ENCODE results near the gene SNUPN.
A peak's percentile ranks its signal among the peaks of the same experiment; 100 is the strongest.
"Not testable (repeated sequence)": the region's sequence is repeated elsewhere in the genome, so short reads cannot be mapped to it uniquely, and the experiment has no call there.

The SNUPN gene

DNA sequence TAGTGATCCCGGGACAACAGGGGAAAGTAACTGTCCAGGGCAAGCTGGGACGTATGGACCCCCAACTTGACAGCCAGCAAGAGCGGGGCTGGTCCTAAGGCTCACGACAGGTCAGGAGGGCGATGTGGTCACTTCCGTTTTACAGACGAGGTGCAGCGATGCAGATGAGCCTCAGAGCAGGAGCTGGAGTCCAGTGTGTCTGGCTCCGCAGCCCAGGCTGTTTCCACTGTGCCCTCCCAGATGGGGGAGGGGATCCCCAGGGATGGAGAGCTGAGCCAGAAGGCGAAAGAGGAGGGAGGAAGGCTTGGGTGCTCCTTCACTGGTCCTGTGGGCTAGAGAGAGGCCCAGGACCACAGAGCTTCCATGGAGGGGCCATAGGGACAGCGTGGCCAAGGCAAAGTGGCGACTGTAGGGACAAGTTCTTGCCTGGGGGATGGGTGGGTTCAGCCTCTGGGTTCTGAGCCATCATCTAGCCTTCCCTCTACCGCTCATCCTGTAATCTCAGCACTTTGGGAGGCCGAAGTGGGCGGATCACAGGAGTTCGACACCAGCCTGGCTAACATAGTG, 27.9 kb upstream of the SNUPN start:
- no peak for DNase-seq

DNA sequence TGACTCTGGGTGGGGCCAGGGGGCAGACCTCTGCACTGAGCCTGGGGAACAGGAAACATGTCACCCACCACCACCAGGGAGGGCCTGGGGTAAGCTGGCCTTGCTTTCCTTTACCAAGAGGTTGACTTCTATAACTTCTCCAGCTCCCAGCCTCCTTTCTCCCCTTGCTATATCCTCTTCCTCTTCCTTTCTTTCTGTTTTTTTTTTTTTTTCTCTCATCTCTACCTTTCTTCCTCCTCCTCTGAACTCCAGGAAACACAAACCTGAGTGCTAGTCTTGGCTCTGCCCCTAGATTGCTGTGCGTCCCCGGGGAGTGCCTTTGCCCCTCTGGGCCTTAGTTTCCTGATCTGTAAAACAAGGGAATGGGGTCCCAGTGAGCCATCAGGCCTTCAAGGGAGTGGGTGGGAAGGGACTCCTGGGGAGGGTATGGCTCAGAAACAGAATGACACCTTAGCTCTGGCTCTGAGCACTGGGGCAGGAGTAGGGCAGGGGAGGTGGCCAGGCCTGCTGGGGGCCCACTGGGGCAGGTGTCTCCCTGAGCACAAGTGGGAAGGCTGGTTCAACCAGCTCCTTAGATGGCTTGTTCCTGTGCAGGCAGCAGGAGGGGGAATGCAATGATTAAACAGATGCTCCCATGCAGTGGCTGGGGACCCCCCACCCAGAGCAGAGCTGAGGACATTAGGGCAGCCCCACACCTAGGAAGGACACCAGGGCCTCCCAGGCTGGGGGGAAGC, 26.5 kb upstream of the SNUPN start:
- DNase-seq, result no peak

GRCh38 chr15:75650908-75651809, 25.6 kb upstream of the SNUPN start:
- no peak for DNase-seq

GRCh38 chr15:75649848-75650247, 24.3 kb upstream of the SNUPN start:
- DNase-seq, result no peak

DNA sequence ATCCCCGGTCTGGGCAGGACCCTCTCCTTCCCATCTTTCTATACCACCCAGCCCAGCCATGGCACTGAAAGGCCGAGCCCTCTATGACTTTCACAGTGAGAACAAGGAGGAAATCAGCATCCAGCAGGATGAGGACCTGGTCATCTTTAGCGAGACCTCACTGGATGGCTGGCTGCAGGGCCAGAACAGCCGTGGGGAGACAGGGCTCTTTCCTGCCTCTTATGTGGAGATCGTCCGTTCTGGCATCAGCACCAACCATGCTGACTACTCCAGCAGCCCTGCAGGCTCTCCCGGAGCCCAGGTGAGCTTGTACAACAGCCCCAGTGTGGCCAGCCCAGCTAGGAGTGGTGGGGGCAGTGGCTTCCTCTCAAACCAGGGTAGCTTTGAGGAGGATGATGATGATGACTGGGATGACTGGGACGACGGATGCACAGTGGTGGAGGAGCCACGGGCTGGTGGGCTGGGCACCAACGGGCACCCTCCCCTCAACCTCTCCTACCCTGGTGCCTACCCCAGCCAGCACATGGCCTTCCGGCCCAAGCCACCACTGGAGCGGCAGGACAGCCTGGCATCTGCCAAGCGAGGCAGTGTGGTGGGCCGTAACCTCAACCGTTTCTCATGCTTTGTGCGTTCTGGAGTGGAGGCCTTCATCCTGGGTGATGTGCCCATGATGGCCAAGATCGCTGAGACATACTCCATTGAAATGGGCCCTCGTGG, 23.7 kb upstream of the SNUPN start:
- no peak for DNase-seq

- DNase-seq, result no peak
Observed at GRCh38 chr15:75648156-75649000, 22.9 kb upstream of the SNUPN start.

- peak in 1 of 2 experiments; percentile 69 for DNase-seq
Observed at GRCh38 chr15:75647370-75648155, 22.0 kb upstream of the SNUPN start, which contains the start of gene SNX33. TSS of gene SNX33 (plus strand) at chr15:75647912. CDS start at chr15:75649103, 1,191 bp downstream.

DNA sequence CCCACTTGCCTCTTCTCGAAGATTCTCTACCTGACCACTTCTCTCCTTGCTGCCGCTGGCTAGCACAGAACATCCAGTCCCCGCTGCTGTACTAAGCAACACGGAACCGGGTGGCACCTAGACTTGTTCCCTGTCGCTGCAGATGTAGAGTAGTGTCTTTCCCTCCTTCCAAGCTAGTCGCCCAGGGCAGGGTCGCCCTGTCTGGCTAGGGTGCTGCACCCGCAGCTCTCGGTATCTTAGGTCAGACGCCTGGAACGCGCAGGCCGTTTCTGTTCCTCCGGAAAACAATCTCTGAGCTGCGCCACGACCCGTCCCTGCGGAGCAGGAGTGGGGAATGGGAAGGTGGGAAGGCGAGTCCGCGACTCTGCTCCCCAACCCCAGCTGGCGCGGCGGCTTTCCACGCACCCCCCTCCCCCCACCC, 21.4 kb upstream of the SNUPN start:
- DNase-seq, result no peak

DNA sequence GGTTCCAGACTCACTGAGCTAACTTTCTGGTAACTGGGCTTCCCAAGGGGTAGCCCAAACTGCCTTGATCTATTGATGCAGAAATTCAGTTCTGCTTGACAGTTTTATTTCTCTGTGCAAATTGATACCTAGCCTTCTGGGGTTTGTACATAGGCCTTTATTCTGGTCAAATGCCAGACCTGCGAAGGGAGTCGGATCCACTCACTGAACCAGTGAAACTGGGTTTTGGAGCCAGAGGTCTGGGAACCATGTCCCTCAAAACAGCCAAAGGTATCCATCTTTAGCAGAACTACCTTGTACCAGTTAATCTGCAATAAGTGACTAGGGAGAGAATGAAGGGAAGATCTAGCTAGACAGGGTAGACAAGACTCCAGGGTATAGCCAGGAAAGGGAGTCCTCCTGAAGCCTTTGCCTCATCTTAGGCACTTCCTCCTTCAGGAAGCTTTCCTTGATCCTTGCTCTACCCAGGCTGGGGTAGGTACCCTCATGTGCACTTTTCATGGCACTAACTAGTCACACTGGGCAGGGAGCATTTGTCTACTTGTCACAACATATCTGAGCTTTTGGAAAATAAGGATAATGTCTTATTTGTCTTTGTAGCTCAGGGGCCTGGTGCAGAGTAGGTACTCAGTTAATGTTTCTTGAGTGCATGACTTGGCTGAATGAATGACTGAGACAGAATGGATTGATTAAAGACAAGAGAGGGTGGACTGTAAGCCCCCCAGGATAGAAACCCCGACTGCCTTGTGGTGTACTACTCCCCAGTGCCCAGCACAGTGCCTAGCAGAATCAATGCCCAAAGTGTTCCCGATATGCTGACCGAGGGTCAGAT, 20.8 kb upstream of the SNUPN start:
- DNase-seq, result no peak

DNA sequence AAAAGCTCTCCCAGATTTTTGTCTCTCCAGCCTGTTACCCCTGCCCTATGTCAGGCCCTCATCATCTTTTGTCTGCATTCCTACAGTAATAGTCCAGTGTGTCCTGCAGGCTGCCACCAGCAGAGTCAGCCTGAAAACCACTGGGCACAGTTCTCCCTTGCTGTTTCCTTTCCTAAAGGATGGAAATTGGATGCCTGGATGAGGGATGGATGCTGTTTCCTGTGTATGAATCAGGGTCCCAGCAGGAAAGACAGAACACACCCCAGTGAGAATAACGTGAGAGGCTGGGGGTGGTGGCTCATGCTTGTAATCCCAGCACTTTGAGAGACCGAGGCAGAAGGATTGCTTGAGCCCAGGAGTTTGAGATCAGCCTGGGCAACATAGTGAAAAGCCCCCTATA, 18.9 kb upstream of the SNUPN start:
- no peak for DNase-seq

DNA sequence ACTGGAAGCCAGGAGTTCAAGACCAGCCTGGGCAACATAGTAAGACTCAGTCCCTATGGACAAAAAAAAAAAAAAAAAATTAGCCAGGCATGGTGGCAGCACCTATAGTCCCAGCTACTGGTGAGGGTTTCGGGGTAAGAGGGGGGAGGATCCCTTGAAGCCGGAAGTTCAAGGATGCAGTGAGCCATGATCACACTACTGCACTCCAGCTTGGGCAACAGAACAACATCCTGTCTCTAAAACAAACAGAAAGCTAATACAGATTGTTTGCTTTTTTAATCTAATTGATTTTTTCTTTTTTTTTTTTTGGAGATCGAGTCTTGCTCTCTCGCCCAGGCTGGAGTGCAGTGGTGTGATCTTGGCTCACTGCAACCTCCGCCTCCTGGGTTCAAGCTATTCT, 16.1 kb upstream of the SNUPN start:
- no peak for DNase-seq

GRCh38 chr15:75641179-75641503, 15.6 kb upstream of the SNUPN start:
- no peak for DNase-seq

- DNase-seq, result peak; percentile 42 to 48
Observed at GRCh38 chr15:75640483-75641178, 15.1 kb upstream of the SNUPN start.

GRCh38 chr15:75639709-75640482, 14.4 kb upstream of the SNUPN start, which contains the start of gene IMP3:
TSS of gene IMP3 (minus strand) at chr15:75640224. CDS start at chr15:75640168, 56 bp downstream.
- peak; percentile 92 to 97 for DNase-seq

DNA sequence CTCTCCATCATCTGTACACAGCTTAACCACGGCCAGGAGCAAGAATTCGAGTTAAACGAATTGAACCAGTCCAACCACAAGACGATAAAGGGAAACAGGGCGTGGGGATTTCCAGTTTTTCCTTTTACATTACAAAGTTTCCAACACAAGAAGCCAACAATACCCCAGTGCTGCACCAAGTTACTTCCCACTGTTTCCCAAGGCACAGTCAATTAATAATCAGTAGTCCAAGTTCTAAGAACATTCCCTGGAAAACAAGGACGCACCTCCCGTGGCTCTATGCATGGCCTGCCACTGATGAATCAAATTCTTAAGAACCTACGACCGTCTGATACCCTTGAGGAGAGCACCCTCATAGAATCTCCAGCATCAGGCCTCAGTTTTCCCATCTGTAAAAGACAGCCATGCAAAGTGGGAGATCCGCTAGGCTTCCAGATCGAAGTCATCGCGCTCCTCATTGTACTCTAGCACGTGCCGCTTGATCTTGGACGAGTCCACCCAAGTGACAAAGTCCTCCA, 13.7 kb upstream of the SNUPN start:
- DNase-seq, result no peak

DNA sequence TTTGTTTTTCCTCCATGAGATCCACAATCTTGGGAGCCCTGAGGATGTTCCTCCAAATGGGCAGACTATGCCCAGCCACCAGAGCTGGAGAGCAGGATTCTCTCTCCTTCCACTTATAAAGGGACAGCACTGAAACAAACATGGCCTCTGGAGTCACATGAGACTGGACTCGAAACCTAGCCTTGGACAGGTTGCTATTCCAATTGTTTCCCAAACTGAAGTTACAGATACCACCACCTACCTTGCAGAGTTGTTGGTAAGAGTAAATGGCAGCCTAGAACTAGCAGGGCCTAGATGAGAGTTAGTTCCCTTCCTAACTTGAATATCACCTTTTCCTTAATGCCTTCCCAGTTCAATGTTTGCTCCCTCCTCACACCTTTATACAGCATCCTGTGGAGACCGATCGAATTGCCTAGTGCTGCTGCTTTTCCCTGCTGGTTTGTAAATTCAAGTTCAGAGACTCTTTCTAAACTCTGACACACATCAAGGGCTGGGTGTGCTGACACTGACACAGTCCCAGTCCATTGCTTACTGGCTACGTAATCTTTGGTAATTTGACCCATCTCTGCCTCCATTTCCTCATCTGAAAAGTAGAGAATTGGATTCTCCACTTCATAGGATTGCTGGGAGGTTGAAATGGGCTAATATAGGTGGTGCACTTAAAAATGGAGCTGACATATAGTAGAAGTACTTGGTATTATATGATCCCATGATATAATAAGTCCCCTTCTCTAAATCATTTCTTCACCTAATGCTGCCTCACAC, 11.9 kb upstream of the SNUPN start:
- no peak for DNase-seq

DNA sequence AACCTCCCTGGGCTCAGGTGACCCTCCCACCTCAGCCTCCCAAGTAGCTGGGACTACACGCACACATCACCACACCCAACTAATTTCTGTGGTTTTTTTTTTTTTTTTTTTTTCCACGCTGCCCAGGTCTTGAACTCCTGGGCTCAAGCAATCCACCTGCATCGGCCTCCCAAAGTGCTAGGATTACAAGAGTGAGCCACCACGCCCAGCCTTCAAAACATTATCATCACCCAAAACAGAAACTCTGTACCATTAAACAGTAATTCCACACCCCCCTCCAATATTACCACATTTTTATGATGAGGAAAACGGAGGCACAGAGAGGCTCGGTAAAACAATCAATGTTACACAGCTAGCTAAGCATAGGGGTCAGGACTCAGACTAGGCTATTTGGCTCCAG, 10.5 kb upstream of the SNUPN start:
- DNase-seq, result no peak

- not testable (repeated sequence) for DNase-seq
Observed at GRCh38 chr15:75633922-75634321, 8.4 kb upstream of the SNUPN start.

All from NCI-H446 (cell line).